B cell (primary cell): ENCODE data around the gene RBM19.

Experiments
- EZH2 ChIP-seq: IDR thresholded peaks from 2 replicates; pipeline ENCODE4 v1.6.1; 2012; ENCODE audit warnings: borderline replicate concordance, low read depth, mild to moderate bottlenecking, moderate library complexity, low read length; ENCODE audit not compliant: insufficient read depth, poor library complexity, severe bottlenecking
- TF ChIP-seq, protein P1 (sequence below): fragments of 200-600 bp; IDR thresholded peaks from one replicate; pipeline ENCODE4 v1.8.0; 2022; ENCODE audit warnings: antibody characterized with exemption, mild to moderate bottlenecking

DNA sequence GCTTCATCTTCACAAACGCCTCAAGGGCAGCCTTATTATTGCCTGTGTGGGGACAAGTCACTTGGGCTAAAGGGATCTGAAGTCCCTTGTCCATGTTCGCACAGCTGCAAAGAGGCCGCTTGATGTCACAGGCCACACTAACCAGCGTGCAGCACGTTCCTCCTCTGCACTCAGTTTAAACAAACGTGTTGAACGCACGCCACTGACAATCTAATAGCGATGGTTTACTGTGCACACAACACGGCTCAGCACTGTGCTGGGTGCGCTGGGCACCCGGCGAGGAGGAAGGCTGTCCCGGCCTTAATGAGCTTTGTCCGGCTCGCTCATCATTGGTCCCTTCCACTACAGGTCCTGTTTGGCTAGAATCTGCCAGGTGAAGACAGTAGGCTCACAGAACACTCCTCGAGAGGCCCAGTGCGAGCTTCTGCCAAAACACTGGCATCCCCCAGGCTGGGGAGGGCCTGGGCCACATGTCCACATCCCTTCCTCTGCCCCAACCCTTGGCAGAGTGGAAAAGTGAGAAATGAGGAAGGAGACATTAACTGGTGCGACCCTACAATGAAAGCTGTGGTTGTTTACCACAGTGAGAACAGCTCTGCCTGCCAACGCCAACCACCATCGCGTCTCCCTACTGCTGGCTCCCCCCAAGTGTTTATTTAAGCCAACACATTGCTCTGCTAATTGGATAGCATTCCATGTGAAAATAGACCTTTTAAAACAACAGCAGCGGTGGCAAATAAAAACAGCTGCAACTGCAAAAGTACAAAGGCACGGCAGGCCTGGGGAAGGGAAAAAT, 113.2 kb downstream of the RBM19 start:
- TF ChIP-seq, protein P1, sequence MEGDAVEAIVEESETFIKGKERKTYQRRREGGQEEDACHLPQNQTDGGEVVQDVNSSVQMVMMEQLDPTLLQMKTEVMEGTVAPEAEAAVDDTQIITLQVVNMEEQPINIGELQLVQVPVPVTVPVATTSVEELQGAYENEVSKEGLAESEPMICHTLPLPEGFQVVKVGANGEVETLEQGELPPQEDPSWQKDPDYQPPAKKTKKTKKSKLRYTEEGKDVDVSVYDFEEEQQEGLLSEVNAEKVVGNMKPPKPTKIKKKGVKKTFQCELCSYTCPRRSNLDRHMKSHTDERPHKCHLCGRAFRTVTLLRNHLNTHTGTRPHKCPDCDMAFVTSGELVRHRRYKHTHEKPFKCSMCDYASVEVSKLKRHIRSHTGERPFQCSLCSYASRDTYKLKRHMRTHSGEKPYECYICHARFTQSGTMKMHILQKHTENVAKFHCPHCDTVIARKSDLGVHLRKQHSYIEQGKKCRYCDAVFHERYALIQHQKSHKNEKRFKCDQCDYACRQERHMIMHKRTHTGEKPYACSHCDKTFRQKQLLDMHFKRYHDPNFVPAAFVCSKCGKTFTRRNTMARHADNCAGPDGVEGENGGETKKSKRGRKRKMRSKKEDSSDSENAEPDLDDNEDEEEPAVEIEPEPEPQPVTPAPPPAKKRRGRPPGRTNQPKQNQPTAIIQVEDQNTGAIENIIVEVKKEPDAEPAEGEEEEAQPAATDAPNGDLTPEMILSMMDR: no peak
- TF ChIP-seq EZH2: no peak
